Right lobe of liver (tissue), 4 donors: Measurements from ENCODE around the gene SERTAD1.

Experiments used
- POLR2A ChIP-seq: fragments of 450-650 bp; IDR thresholded peaks from one replicate; pipeline ENCODE4 v1.6.1; 2017; ENCODE audit warnings: antibody characterized with exemption, mild to moderate bottlenecking
- TF ChIP-seq, protein P1 (sequence below), 4 donors: fragments of 200-600 bp in 3 of 4; fragments of 450-650 bp in 1 of 4; IDR thresholded peaks; one replicate each; pipeline versions ENCODE4 v1.5.1 to v1.8.0; 2016 to 2022; ENCODE audit warnings: antibody characterized with exemption in 4 of 4, mild to moderate bottlenecking in 2 of 4
- donor health status: DM: no; HTN: no; CAD: no.
- donor health status: DM: no; HTN: no; CAD: no.
- donor health status: DM: no; HTN: yes; CAD: no.

DNA sequence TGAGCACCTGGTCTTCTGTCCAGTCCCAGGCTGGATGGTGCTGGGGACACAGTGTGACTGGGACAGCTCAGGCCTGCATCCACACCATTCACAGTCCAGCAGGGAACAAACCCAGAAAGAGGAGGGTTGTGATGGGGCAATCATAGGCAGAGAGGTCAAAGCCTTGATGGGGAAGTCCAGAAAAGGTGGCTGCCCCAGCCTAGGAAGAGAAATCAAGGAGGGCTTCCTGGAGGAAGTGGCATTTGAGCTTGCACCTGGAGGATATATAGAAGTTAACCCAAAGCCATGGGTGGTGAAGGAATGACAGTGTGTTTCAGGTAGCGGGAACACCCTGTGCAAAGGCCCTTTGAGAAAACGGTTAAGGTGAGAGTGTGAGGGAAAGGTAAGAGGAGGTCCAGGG is 10.0 kb downstream of the SERTAD1 start:
- TF ChIP-seq, protein P1, sequence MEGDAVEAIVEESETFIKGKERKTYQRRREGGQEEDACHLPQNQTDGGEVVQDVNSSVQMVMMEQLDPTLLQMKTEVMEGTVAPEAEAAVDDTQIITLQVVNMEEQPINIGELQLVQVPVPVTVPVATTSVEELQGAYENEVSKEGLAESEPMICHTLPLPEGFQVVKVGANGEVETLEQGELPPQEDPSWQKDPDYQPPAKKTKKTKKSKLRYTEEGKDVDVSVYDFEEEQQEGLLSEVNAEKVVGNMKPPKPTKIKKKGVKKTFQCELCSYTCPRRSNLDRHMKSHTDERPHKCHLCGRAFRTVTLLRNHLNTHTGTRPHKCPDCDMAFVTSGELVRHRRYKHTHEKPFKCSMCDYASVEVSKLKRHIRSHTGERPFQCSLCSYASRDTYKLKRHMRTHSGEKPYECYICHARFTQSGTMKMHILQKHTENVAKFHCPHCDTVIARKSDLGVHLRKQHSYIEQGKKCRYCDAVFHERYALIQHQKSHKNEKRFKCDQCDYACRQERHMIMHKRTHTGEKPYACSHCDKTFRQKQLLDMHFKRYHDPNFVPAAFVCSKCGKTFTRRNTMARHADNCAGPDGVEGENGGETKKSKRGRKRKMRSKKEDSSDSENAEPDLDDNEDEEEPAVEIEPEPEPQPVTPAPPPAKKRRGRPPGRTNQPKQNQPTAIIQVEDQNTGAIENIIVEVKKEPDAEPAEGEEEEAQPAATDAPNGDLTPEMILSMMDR (IDR thresholded peaks at IDR 0.05), result no peak
- no peak for TF ChIP-seq POLR2A
